NCI-H2107 (cell line): ENCODE measurements around the gene IPCEF1.
A peak's percentile ranks its signal among the peaks of the same experiment; 100 is the strongest.

Experiments used
- DNase-seq: peaks from one replicate; lab custom pipeline; 2025; lab: John Stamatoyannopoulos, UW

IPCEF1 gene

GRCh38 chr6:154292855-154293519, 63.6 kb downstream of the IPCEF1 start:
- DNase-seq: no peak

- no peak for DNase-seq
Measured at GRCh38 chr6:154292066-154292465, 64.5 kb downstream of the IPCEF1 start.

- no peak for DNase-seq
Measured at GRCh38 chr6:154289818-154290508, 66.6 kb downstream of the IPCEF1 start.

- DNase-seq: no peak
Measured at GRCh38 chr6:154285826-154286225, 70.8 kb downstream of the IPCEF1 start.

GRCh38 chr6:154284313-154284853, 72.2 kb downstream of the IPCEF1 start:
- DNase-seq: no peak

GRCh38 chr6:154280521-154280920, 76.1 kb downstream of the IPCEF1 start:
- no peak for DNase-seq

- DNase-seq: no peak
Measured at GRCh38 chr6:154277629-154278017, 79.0 kb downstream of the IPCEF1 start.

GRCh38 chr6:154276810-154277628, 79.6 kb downstream of the IPCEF1 start:
- DNase-seq: peak; percentile 9

- DNase-seq: no peak
Measured at GRCh38 chr6:154274168-154274567, 82.4 kb downstream of the IPCEF1 start.

GRCh38 chr6:154268486-154268885, 88.1 kb downstream of the IPCEF1 start:
- DNase-seq: no peak

GRCh38 chr6:154267508-154268106, 89.0 kb downstream of the IPCEF1 start:
- no peak for DNase-seq

- DNase-seq: no peak
Measured at GRCh38 chr6:154266560-154267099, 90.0 kb downstream of the IPCEF1 start.

- no peak for DNase-seq
Measured at GRCh38 chr6:154261688-154262397, 94.8 kb downstream of the IPCEF1 start.

- DNase-seq: no peak
Measured at GRCh38 chr6:154258064-154258757, 98.4 kb downstream of the IPCEF1 start.

GRCh38 chr6:154257067-154257466, 99.5 kb downstream of the IPCEF1 start:
- no peak for DNase-seq

GRCh38 chr6:154252678-154253077, 103.9 kb downstream of the IPCEF1 start:
- no peak for DNase-seq

- no peak for DNase-seq
Measured at GRCh38 chr6:154251116-154251515, 105.5 kb downstream of the IPCEF1 start.

- DNase-seq: no peak
Measured at GRCh38 chr6:154249499-154250298, 106.9 kb downstream of the IPCEF1 start.

GRCh38 chr6:154247119-154247861, 109.3 kb downstream of the IPCEF1 start:
- no peak for DNase-seq
